HG02642 (cell line): ENCODE data around the gene IRF1.

ENCODE experiments used
- ATAC-seq: cut with Tn5 transposase; IDR thresholded peaks from one replicate; pipeline ENCODE4 v1.9.1; 2021; ENCODE audit warnings: mild to moderate bottlenecking; ENCODE audit not compliant: unreplicated experiment, poor library complexity

Gene IRF1

GRCh38 chr5:132463811-132464155 is 26.8 kb downstream of the IRF1 start:
- no peak for ATAC-seq

DNA sequence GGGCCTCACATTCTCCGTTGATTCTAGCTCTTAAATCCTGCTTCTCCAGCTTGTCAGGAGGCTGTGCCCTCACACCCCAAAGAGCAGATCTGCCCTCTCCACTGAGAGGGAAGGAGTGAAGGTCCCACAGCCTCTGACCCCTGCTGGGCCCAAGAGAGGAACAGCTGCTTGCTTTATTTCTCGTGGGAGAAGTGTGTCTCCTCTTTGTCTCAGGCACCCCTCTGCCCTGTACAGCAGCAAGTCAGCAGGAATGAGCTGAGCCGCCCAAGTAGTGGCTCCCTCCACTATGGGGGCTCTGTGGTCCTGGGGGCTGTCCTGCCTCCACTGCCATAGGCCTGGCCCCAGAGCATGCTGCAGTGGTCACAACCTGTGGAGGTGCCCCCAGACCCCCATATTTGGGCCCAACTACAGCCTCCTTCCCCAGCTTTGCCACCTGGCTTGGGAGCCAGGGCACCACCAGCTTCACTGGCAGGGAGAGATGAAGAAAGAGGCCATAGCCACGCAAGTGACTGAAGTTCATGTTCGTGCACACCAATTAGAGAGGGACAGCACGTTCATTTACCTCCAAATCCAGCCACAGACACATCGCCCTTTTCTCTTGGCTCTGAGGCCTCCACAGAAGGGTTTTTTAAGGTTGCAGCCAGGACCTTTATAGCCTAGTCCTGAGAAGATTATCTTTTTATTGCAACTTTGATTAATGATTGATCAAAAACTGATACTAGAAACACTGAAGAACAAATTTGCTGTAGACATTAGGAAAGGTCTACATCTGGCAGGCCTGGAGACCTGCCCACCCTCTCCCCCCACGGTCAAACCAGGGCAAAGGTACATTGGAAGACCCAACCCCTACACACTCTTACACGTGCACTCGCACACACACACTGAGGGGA is 27.5 kb downstream of the IRF1 start:
- no peak for ATAC-seq

DNA sequence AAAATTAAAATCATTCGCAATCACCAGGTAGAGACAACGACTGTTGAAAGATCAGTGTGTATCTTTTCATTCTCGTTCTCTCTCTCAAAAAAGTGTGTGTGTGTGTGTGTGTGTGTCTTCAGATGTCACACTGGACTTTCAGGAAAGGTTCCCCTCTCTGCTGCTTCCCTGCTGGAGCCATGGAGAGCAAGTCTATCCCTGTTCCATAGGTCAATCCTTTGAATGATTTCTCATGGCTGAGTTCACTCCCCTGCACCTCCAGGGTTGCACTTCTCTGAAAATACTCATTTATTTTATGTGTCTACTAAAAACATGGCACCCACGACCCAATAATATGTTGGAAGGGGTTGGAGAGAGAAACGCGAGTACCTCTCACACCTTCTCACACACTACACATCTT is 28.2 kb downstream of the IRF1 start:
- ATAC-seq: no peak

- ATAC-seq: no peak
These were observed 29.0 kb downstream of the IRF1 start for GRCh38 chr5:132461569-132462070.

DNA sequence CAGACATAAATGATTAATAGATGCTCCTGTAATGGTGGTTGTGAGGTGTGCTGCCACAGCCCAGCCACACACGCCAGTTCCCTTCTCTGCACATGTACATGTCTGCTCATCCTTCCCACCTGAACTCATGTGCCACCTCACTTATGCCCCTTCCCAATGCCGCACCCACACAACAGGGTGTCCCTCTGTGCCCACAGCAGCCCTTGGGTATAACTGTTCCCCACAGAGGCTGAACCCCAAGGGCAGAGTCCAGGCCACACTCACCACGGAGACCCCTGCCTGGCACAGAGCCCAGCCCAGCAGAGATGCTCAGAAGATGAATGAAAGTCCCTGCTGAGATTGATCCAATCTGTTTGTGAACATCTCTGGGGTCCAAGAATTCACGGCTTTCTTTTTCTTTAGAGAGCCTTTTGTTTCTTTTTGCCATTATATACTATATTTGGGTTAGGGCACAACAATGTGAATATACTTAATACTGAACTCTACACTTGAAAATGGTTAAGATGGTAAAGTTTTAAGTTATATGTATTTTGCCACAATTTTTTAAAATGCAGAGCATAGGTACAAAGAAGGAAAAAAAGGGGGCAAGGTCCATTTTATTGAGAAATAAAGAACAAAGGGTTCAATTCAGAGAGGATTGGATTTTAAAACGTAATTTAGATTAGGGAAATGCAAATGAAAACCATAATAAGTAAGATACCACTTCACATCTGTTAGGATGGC is 29.6 kb downstream of the IRF1 start:
- ATAC-seq: no peak

DNA sequence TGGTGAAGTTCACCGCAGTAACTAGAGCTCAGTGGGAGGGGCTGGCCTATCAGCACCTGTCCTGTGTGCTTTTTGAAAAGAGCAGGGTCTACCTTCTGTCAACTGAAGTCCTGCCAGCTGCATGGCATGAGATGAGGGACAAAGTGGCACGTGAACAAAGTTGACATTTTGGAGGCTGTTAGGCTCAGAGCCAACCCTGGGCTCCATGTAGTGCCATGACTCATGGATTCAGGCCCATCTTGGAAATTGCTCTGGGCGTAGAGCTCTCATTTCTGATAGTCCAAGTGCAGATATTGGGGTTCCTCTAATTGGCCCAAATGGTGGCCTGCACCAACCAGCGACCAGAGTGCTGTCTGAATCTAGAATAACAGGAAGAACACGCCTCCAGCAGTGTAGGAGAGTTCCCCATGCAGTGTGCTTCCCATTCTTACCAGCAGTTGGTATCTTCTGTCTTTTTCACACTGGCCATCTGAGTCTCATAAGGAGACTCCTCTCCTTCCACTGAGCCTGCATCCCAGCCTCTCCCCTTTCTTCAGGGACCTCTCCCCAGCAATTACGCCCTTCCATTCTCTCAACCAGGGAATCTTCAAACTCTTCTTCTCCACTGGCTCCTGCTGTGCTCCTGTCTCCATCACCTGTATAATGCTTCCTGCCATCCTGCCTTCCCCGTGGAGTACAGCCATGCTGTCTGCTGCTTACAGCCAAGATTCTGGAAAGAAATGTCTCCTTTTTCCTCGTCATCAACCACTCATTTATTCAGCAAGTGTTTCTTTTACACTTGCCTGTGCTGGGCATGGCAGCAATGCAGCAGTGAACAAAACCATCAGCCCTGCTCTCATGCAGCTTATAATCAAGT is 30.4 kb downstream of the IRF1 start:
- no peak for ATAC-seq

GRCh38 chr5:132459031-132459982 is 31.3 kb downstream of the IRF1 start:
- no peak for ATAC-seq

GRCh38 chr5:132458651-132459030 is 31.9 kb downstream of the IRF1 start:
- ATAC-seq: peak; percentile 41

DNA sequence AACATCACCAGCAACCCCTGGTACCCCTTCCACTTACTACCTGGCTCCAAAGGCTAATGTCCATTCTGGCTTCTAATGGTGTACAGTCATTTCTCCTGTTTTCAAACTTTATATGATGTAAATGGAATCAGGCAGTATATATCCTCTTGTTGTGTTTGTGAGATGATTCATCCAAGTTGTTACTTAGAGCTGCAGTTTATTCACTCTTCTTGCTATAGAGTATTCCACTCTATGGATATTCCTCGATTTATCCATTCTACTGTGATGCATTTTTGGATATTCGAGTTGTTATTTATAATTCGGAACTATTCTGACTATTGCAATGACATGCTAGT is 32.4 kb downstream of the IRF1 start:
- no peak for ATAC-seq

DNA sequence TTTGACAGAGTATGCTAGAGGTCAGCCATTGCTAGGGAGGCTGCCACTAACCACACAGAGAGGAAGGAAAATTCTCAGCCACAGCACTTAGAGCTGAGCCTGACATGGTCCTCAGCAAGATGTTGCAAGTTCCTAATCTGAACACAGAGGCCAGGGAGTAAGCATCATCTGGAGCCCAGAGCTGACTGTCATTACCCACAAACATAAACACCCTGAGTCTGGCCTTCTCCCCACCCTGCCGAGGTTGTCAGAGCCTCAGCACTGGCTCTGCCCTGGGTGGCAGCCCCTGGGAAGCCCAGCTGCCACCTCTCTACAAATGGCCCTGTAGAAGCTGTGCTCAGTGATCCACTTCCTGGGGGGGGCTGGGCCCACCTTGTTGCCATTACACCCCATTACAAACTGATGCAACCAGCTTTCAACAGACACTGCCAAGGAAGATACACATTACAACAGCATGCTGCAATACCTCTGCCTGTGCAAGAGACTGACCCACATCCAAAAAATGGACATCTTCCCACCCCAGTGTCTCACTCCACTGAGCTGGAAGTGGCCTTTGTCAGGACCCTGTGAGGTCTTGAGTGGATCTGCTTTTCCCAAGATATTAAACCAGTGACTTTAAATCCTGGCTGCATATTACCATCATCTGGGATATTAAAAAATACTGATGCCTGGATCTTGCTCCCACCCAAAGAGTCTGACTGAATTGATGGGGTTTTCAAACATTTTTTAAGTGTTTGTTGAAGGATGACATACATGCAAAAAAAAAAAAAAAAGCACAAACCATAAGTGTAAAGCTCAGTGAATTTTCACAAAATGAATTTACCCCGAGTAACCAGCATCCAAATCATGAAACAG is 33.0 kb downstream of the IRF1 start:
- peak; percentile 5 for ATAC-seq

- ATAC-seq: peak; percentile 19
These were observed 33.6 kb downstream of the IRF1 start for GRCh38 chr5:132456987-132457361.

DNA sequence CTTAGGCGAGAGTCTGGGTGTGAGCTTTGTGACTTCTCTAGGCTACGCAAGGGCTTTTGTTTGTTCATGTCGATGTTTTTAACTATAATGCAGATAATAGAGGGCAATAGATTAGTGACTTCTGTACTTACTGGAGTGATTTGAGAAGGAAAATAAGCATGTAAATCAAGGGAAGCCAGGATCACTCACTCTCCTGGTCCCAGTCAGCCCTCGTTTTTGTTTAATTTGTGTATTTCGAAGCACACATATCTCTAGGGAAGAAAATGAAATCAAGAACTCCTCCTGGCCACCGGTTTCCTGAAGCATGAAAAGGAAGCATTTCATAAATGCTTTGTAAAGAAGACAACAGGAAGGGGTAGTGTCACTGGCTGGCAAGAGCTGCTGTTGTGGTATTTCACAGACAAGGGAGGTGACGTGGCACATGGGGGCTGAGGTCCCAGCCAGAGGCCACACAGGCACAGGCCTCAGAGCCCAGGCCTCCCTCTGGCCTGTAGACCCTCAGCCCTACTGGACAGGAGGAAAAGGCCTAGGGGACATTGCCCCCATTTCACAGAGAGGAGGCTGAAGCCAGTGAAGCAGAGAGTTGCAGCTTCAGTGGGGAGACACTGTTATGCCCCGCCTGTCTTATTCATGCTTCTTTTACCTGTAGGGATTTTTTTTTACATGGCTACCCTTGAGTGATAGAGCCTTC is 34.1 kb downstream of the IRF1 start:
- peak; percentile 49 for ATAC-seq

- no peak for ATAC-seq
These were observed 34.9 kb downstream of the IRF1 start for GRCh38 chr5:132455614-132456115.

DNA sequence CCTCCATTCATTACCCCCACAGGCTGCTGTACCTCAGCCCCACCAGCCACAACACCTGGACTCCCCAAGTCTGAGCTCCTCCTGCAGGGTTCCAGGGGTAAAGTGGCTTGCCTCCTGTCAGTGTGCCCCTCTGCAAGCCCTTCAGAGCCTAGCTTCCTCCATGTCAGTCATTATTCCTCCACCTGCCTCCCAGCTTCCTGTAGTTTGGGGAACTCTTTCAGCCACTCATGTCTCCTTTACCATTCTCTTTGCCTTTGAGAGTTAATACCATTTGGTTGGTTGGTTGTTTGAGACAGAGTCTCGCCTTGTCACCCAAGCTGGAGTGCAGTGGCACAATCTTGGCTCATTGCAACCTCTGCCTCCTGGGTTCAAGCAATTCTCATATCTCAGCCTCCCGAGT is 36.2 kb downstream of the IRF1 start:
- no peak for ATAC-seq

DNA sequence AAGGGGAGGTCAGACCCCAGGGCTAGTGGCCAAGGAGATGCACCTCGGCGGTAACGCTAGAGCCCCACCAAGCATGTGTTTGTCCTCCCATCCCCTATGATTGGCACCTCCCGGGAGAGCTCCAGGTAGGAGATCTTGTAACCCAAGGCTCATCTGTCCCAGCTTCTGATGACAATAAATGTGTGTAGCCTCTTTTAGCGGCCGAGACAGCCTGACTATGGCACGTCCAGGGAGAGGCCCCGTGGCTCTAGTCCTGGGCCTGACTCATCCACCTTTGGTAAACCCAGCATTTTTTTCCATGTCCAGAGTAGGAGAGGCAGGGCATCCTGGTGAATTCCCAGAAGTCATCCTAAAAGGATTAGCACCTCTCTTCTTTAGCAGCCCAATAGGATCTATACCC is 39.2 kb downstream of the IRF1 start:
- ATAC-seq: no peak

DNA sequence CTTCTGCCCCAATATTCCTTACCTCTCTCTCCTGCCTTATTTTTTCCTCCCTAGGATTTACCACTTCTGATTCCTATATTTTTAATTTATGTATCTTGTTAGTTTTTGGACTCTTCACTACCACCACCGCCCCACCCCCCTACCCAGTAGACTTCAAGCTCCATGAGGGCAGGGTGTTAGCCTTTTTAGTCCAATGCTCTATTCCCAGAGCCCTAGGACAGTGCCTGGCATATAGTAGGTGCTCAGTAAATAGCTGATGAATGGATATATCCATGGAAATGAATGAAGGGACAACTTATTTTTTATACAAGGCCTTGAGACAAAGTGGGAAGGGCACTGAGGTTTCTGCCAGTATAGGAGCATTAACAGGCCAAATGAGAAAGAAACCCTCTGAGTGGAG is 41.5 kb downstream of the IRF1 start:
- no peak for ATAC-seq

GRCh38 chr5:132447196-132447595 is 43.4 kb downstream of the IRF1 start:
- no peak for ATAC-seq

GRCh38 chr5:132446621-132447020 is 44.0 kb downstream of the IRF1 start:
- ATAC-seq: no peak
